T-cell (primary cell): ENCODE results near the gene ADCY5. TPM values are rescaled to one million over a fixed set of nuclear protein-coding genes. Genes with fewer than 3 reads are reported as not detected.

ENCODE experiments used
- ATAC-seq, 4 experiments: fragments of 200-7000 bp in 3 of 4; fragments of 150-1000 bp in 1 of 4; cut with Tn5 transposase; replicated peaks in 1 of 4; 1 replicate in 3 of 4; 2 replicates in 1 of 4; pipeline ENCODE4 v1.10.0; 2021; ENCODE audit warnings: moderate library complexity in 3 of 4, mild to moderate bottlenecking in 2 of 4, moderate number of reproducible peaks in 1 of 4
- CTCF ChIA-PET, 2 donors: fragments of 300-600 bp; sonication (Branson Sonifier 250); formaldehyde crosslinking; loops; one replicate each; lab custom pipeline; 2022; ENCODE audit warnings: antibody characterized with exemption in 2 of 2; lab: Charles Lee
- POLR2A ChIA-PET, 2 donors: fragments of 300-600 bp; sonication (Branson Sonifier 250); formaldehyde crosslinking; loops; one replicate each; lab custom pipeline; 2022; ENCODE audit warnings: antibody characterized with exemption in 2 of 2; lab: Charles Lee
- DNase-seq, 35 experiments: peaks; one replicate each; pipeline versions ENCODE4 v3.0.0 to v3.0.0-alpha.2; 2013 to 2023
- H3K27ac ChIP-seq: one replicate; pipeline ENCODE4 v1.5.1; 2013; ENCODE audit warnings: low read length
- H3K27me3 ChIP-seq, 2 experiments: replicated peaks in 1 of 2; 1 replicate in 1 of 2; 2 replicates in 1 of 2; pipeline versions ENCODE4 v1.6.1 to v1.7.0; 2013; ENCODE audit warnings: low read length in 1 of 2, mixed read lengths in 1 of 2; ENCODE audit not compliant: control insufficient read depth in 2 of 2, insufficient read depth in 2 of 2; ENCODE audit errors: extremely low read depth in 1 of 2
- H3K36me3 ChIP-seq, 2 donors: 1 replicate in 1 of 2; 2 replicates in 1 of 2; pipeline versions ENCODE4 v1.6.1 to v1.7.0; 2013; ENCODE audit warnings: low read length in 1 of 2; ENCODE audit not compliant: control insufficient read depth in 2 of 2, insufficient read depth in 1 of 2; ENCODE audit errors: extremely low read depth in 1 of 2
- H3K4me1 ChIP-seq, 2 experiments: 1 replicate in 1 of 2; 2 replicates in 1 of 2; pipeline versions ENCODE4 v1.6.1 to v1.7.0; 2013; ENCODE audit warnings: low read length in 2 of 2, mixed read lengths in 1 of 2; ENCODE audit not compliant: insufficient read depth in 2 of 2, control insufficient read depth in 1 of 2; ENCODE audit errors: extremely low read depth in 1 of 2
- H3K4me3 ChIP-seq, 2 donors: 1 replicate in 1 of 2; 2 replicates in 1 of 2; pipeline versions ENCODE4 v1.5.1 to v1.7.0; 2013; ENCODE audit warnings: mild to moderate bottlenecking in 2 of 2, low read length in 1 of 2, moderate library complexity in 1 of 2; ENCODE audit not compliant: control insufficient read depth in 1 of 2; ENCODE audit errors: extremely low read depth in 1 of 2
- H3K9me3 ChIP-seq: 2 replicates; pipeline ENCODE4 v1.7.0; 2013
- H3K27ac Mint-ChIP-seq, 2 donors: one replicate each; pipeline ENCODE4 v1.8.0; 2020 to 2021; ENCODE audit warnings: mild to moderate bottlenecking in 2 of 2, mixed read lengths in 2 of 2
- H3K27me3 Mint-ChIP-seq, 2 donors: one replicate each; pipeline ENCODE4 v1.8.0; 2021 to 2022; ENCODE audit warnings: mixed read lengths in 2 of 2
- H3K36me3 Mint-ChIP-seq: one replicate; pipeline ENCODE4 v1.8.0; 2021; ENCODE audit warnings: mixed read lengths
- H3K4me1 Mint-ChIP-seq, 3 donors: one replicate each; pipeline ENCODE4 v1.8.0; 2020 to 2022; ENCODE audit warnings: mixed read lengths in 3 of 3, mild to moderate bottlenecking in 1 of 3
- H3K4me3 Mint-ChIP-seq, 3 donors: one replicate each; pipeline ENCODE4 v1.8.0; 2020 to 2022; ENCODE audit warnings: mild to moderate bottlenecking in 3 of 3, mixed read lengths in 3 of 3, moderate library complexity in 3 of 3
- H3K9me3 Mint-ChIP-seq, 3 donors: one replicate each; pipeline ENCODE4 v1.8.0; 2020 to 2022; ENCODE audit warnings: mixed read lengths in 3 of 3
- WGBS: methylation state at CpG from one replicate; pipeline ENCODE4 v1.1.5; 2013; ENCODE audit warnings: missing lambda C conversion rate; ENCODE audit not compliant: insufficient coverage; 5-methylcytosine and 5-hydroxymethylcytosine counted together
- total RNA-seq, 35 experiments: library from RNA in 6 of 35; stranded (reverse) in 6 of 35; fragments of 120-200 nt in 1 of 35; gene quantifications; one replicate each; pipeline versions ENCODE4 v1.2.1 to v1.2.4 and lab custom pipeline; 2013 to 2026

Gene ADCY5
- total RNA-seq, 5 donors from 2014 or later (not counting 1 experiment from before 2014, with no cell fraction given) = 0.23 TPM; not detected in 4

DNA sequence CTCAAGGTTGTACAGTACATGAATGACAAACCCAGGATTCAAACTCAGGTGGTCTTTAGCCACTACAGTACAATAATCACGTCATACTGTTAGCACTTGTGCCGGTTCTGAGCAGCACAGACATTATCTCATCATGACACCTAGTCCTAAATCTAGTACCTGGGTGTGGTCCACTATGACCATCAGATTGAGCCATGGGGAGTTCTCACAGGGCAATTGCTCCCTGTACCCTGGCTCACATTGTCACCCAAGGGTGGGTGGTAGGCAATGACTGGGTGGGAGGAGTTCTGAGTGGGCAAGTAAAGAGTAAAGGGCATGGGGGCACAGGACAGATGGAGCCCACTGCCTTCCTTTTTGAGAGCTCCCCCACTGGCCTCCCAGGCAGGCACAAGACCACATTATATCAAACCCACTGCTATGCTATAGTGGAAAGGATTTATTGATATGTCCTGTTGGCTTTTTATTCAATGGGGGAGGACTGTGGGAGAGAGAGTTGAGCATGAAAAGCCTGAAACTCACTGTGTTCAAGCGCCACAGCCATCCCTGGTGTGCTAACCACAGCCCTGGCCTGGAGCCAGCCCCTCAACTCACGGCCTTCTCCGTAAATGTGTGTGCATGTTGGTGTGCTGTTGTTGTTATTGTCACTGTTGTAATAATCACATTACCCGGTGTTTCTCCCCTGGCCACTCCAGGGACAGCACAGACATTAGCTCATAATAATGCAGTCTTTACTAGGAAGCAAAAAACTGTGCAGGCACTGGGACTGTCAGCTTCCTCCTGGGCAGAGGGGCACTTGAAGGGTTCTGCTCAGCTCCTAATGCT lies 27.3 kb downstream of the ADCY5 start:
- Histone ChIP-seq H3K4me3 (no peak overlapping the region), H3K9me3 (no peaks in the 10 kb centered on the region), H3K27ac (no peak overlapping the region), H3K27me3 (peaks cover 0 to 19% of the 10 kb centered on the region in 2 experiments), H3K4me1 (no peaks in the 10 kb centered on the region), H3K36me3 (no peaks in the 10 kb centered on the region)
- no peak overlapping the region for H3K4me3 Mint-ChIP-seq
- ChIA-PET CTCF (no interaction called here), POLR2A (no interaction called here)
- peak in 2 of 35 experiments; percentile 3 to 13 for DNase-seq
- no peak for ATAC-seq
- H3K27me3 Mint-ChIP-seq = peaks cover 0 to 4% of the 10 kb centered on the region in 2 donors
- WGBS = 62% methylated on average over 2 of the region's 6 CpGs
- H3K9me3 Mint-ChIP-seq = no peaks in the 10 kb centered on the region
- no peak overlapping the region for H3K27ac Mint-ChIP-seq
- no peaks in the 10 kb centered on the region for H3K36me3 Mint-ChIP-seq
- peaks cover 0 to 7% (median 1%) of the 10 kb centered on the region in 3 donors for H3K4me1 Mint-ChIP-seq

DNA sequence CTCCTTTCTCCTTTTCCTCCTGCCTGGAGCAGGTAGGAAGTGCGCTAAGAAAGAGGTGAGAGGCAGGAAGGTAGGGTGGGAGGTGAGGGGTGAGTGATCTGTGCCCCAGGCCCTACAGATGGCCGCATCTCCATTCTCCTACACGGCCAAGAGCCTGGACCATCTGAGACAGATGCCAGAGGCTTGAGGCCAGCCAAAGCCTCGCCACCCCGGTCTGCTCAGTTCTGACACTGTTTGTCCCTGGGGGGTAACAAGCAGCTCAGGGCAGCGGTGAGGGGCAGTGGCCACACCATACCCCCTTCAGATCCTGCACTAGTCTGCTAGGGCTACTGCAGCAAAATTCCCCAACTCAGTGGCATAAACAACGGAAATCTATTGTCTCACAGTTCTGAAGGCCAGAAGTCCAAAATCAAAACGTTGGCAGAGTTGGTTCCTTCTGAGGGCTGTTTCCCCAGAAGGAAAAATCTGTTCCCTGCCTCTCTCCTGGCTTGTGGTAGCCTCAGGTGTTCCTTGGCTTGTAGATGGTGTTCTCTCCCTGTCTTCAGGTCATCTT lies 28.4 kb downstream of the ADCY5 start:
- H3K27me3 ChIP-seq = peaks cover 0 to 16% of the 10 kb centered on the region in 2 experiments
- ChIA-PET POLR2A (no interaction called here), CTCF (interaction anchor here in 1 of 2 donors (0.6 kb wide), 1 partner anchor 303 kb away, joined by 3 read pairs; no protein-coding TSS in a partner anchor)
- H3K4me1 Mint-ChIP-seq = peaks cover 0 to 7% (median 1%) of the 10 kb centered on the region in 3 donors
- H3K36me3 ChIP-seq = no peaks in the 10 kb centered on the region
- ATAC-seq (no peak), DNase-seq (no peak)
- H3K27ac Mint-ChIP-seq = no peak overlapping the region
- no peak overlapping the region for H3K27ac ChIP-seq
- no peaks in the 10 kb centered on the region for H3K4me1 ChIP-seq
- H3K9me3 ChIP-seq = no peaks in the 10 kb centered on the region
- 90% methylated on average over 4 of the region's 8 CpGs for WGBS
- H3K4me3 Mint-ChIP-seq = no peak overlapping the region
- no peaks in the 10 kb centered on the region for H3K27me3 Mint-ChIP-seq
- no peak overlapping the region for H3K4me3 ChIP-seq
- H3K9me3 Mint-ChIP-seq = no peaks in the 10 kb centered on the region
- no peaks in the 10 kb centered on the region for H3K36me3 Mint-ChIP-seq

DNA sequence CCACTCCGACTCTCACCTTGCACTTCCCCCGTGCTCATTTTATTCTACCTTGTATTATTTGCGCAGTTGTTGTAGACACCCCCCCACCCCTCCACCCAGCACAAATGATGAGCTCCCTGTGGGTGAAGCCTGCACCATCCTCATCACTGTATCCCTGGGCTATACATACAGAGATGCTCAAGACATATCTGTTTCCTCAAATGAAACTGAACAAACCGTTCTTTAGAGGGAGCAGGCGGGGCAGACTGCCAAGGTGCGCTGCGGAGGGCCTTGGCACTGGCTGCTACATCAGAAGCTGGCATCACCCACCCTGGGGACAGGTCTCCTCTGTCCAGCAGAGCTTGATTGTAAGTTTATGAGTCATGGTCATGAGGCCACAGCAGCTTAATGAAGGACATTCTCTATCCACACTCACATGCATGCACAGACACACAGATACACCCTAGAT lies 29.0 kb downstream of the ADCY5 start:
- Mint-ChIP-seq H3K4me1 (peaks cover 0 to 7% (median 1%) of the 10 kb centered on the region in 3 donors), H3K36me3 (no peaks in the 10 kb centered on the region), H3K4me3 (no peak overlapping the region), H3K27me3 (no peaks in the 10 kb centered on the region), H3K9me3 (no peaks in the 10 kb centered on the region), H3K27ac (no peak overlapping the region)
- ATAC-seq (no peak), DNase-seq (no peak)
- Histone ChIP-seq H3K9me3 (no peaks in the 10 kb centered on the region), H3K4me3 (no peak overlapping the region), H3K4me1 (no peaks in the 10 kb centered on the region), H3K27ac (no peak overlapping the region), H3K27me3 (peaks cover 0 to 16% of the 10 kb centered on the region in 2 experiments), H3K36me3 (no peaks in the 10 kb centered on the region)
- ChIA-PET CTCF (interaction anchor here in 1 of 2 donors (0.6 kb wide), 1 partner anchor 304 kb away, joined by 3 read pairs; no protein-coding TSS in a partner anchor), POLR2A (no interaction called here)
- WGBS = 85% methylated on average over 7 of the region's 7 CpGs

DNA sequence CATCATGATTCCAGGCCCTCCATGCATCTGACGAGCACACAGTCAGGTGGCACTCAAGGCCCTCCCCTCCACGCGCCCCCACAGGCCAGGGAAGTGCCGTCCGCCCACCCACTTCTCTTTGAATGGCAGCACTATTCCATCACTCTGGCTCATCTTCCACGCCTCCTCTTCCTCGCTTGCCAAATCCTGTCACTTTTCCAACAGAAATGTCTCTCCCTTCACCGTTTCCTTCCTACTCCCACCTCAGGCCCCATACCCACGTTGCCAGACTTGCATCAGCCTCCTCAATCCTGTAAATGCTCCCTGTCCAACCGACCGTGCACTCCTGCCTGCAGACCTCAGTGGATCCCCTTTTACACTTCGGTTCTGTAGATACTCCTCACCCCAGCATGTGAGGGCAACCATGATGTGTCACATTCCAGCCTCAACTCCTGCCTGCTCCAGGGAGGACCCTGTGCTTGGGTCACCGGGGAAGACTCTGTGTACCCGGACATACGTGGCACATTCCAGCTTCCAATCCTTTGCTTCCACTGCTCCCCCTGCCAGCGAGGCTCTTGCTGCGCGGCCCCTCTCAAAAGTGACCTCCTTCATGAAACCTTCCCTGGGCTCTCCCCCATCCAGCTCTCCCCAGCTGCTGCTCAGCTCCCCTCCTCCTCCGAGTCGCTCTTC lies 29.6 kb downstream of the ADCY5 start:
- no peaks in the 10 kb centered on the region for H3K9me3 Mint-ChIP-seq
- peaks cover 0 to 7% (median 1%) of the 10 kb centered on the region in 3 donors for H3K4me1 Mint-ChIP-seq
- no peak overlapping the region for H3K27ac Mint-ChIP-seq
- DNase-seq = no peak
- H3K27me3 Mint-ChIP-seq = no peaks in the 10 kb centered on the region
- no peak for ATAC-seq
- no peaks in the 10 kb centered on the region for H3K36me3 ChIP-seq
- no peaks in the 10 kb centered on the region for H3K4me1 ChIP-seq
- H3K9me3 ChIP-seq = no peaks in the 10 kb centered on the region
- H3K36me3 Mint-ChIP-seq = no peaks in the 10 kb centered on the region
- no peak overlapping the region for H3K4me3 ChIP-seq
- 75% methylated on average over 20 of the region's 20 CpGs for WGBS
- H3K27me3 ChIP-seq = peaks cover 0 to 13% of the 10 kb centered on the region in 2 experiments
- no peak overlapping the region for H3K4me3 Mint-ChIP-seq
- CTCF ChIA-PET = no interaction called here
- POLR2A ChIA-PET = no interaction called here
- H3K27ac ChIP-seq = no peak overlapping the region

DNA sequence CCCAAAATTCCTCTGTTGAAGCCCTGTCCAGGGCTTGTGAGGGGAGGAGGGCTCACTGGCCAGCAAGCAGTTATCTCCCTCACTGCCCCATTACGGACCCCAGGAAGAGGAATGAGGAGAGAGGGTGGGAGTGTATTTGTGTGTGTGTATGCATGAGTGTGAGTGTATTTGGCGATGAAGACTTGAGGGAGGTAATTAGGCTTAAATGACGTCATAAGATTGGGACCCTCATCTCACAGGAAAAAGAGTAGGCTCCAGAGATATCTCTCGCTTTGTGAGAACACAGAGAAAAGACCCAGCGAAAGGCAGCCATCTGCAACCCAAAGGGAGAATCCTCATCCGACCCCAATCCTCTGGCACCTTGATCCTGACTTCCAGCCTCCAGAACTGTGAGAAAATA lies 32.2 kb downstream of the ADCY5 start:
- no peaks in the 10 kb centered on the region for H3K9me3 ChIP-seq
- POLR2A ChIA-PET = no interaction called here
- Mint-ChIP-seq H3K9me3 (no peaks in the 10 kb centered on the region), H3K4me1 (peaks cover 0 to 5% (median 1%) of the 10 kb centered on the region in 3 donors), H3K36me3 (no peaks in the 10 kb centered on the region), H3K27ac (no peak overlapping the region), H3K4me3 (no peak overlapping the region), H3K27me3 (no peaks in the 10 kb centered on the region)
- no peak overlapping the region for H3K27ac ChIP-seq
- no peak for ATAC-seq
- peaks cover 0 to 11% of the 10 kb centered on the region in 2 experiments for H3K27me3 ChIP-seq
- H3K4me1 ChIP-seq = no peaks in the 10 kb centered on the region
- H3K36me3 ChIP-seq = no peaks in the 10 kb centered on the region
- CTCF ChIA-PET = no interaction called here
- WGBS = 84% methylated on average over 5 of the region's 6 CpGs
- DNase-seq = no peak
- no peak overlapping the region for H3K4me3 ChIP-seq

DNA sequence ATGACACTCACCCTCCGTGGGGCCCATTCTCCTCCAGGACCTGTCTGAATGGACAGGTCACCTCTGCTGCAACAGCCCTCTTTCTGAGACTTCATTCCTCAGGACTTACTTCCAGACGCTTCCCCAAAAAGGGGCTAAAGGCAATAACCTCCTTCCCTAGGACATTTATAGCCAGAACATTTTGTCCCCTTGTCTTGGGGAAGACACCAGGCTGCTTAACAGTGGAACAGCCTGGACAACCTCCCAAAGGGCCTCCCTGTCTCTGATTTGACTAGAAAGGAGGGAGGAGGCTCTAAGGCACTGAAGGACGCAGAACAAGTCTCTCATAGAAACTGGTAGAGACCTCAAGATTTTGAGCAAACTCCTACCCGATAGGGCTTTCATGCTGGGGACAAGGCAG lies 32.7 kb downstream of the ADCY5 start:
- Histone ChIP-seq H3K36me3 (no peaks in the 10 kb centered on the region), H3K4me1 (no peaks in the 10 kb centered on the region), H3K4me3 (no peak overlapping the region), H3K27me3 (peaks cover 0 to 15% of the 10 kb centered on the region in 2 experiments), H3K9me3 (no peaks in the 10 kb centered on the region), H3K27ac (no peak overlapping the region)
- ChIA-PET CTCF (no interaction called here), POLR2A (no interaction called here)
- no peak overlapping the region for H3K27ac Mint-ChIP-seq
- DNase-seq (no peak), ATAC-seq (no peak)
- no peaks in the 10 kb centered on the region for H3K4me1 Mint-ChIP-seq
- no peaks in the 10 kb centered on the region for H3K9me3 Mint-ChIP-seq
- H3K4me3 Mint-ChIP-seq = no peak overlapping the region
- no peaks in the 10 kb centered on the region for H3K27me3 Mint-ChIP-seq
- no peaks in the 10 kb centered on the region for H3K36me3 Mint-ChIP-seq
- WGBS = no CpG with 5 or more reads among the region's 4 CpGs
